ENCODE results near the gene POLD4.

GRCh38 chr11:67376873-67377808 lies 23.8 kb upstream of the POLD4 start:
- TF ChIP-seq POLR2A (IDR thresholded peaks at IDR 0.05): no peak
- no peak for TF ChIP-seq CTCF (IDR thresholded peaks at IDR 0.05)
